Esophagus squamous epithelium (tissue), 5 donors: ENCODE results near the gene VEGFD. TPM values are rescaled to one million over a fixed set of nuclear protein-coding genes. Genes with fewer than 3 reads are reported as not detected.

Experiments used
- DNase-seq: peaks from one replicate; lab custom pipeline; 2025; lab: John Stamatoyannopoulos, UW
- H3K27ac ChIP-seq, 4 donors: fragments of 200-600 bp; sonication (generic); one replicate each; pipeline ENCODE4 v1.5.1; 2016 to 2019; ENCODE audit warnings: mild to moderate bottlenecking in 1 of 4
- H3K27me3 ChIP-seq, 4 donors: fragments of 200-600 bp; sonication (generic); 1 replicate in 3 of 4; 2 replicates in 1 of 4; pipeline versions ENCODE4 v1.5.1 to v1.6.0; 2017 to 2021; ENCODE audit warnings: antibody characterized with exemption in 1 of 4
- H3K36me3 ChIP-seq, 3 donors: fragments of 200-600 bp; sonication (generic); one replicate each; pipeline ENCODE4 v1.5.1; 2016 to 2019
- H3K4me1 ChIP-seq, 3 donors: fragments of 200-600 bp; sonication (generic); one replicate each; pipeline ENCODE4 v1.5.1; 2017 to 2019
- H3K4me3 ChIP-seq, 4 donors: fragments of 200-600 bp; sonication (generic); 1 replicate in 3 of 4; 2 replicates in 1 of 4; pipeline ENCODE4 v1.5.1; 2016 to 2019; ENCODE audit warnings: mild to moderate bottlenecking in 2 of 4, moderate library complexity in 1 of 4
- H3K9me3 ChIP-seq, 3 donors: fragments of 200-600 bp; sonication (generic); one replicate each; pipeline ENCODE4 v1.5.1; 2016 to 2019
- POLR2A ChIP-seq, 4 donors: fragments of 450-650 bp; IDR thresholded peaks; one replicate each; pipeline ENCODE4 v1.6.1; 2017; ENCODE audit warnings: antibody characterized with exemption in 4 of 4, mild to moderate bottlenecking in 4 of 4, moderate library complexity in 3 of 4
- WGBS, 2 donors: methylation state at CpG; one replicate each; pipeline ENCODE4 v1.1.5; 2018; 5-methylcytosine and 5-hydroxymethylcytosine counted together
- intact Hi-C: fragments of 100-400 bp; cut with DNase I; formaldehyde crosslinking; loops from one replicate; pipeline ENCODE4 v1.15.0; 2022
- total RNA-seq, 4 donors: library from RNA; depleted of rRNA; stranded (reverse); fragments of >200 nt; gene quantifications; one replicate each; pipeline ENCODE4 v1.1.0, GENCODE V29; 2016
- TF ChIP-seq, protein P1 (sequence below), 6 experiments: fragments of 450-650 bp in 4 of 6; fragments of 200-600 bp in 2 of 6; sonication (generic) in 2 of 6; IDR thresholded peaks; one replicate each; pipeline ENCODE4 v1.5.1; 2016 to 2019; ENCODE audit warnings: antibody characterized with exemption in 6 of 6, mild to moderate bottlenecking in 4 of 6, moderate library complexity in 4 of 6
- donor health status: DM: yes; HTN: yes; CAD: no.

Gene VEGFD
- total RNA-seq, 4 donors from 2014 or later: 0.13 to 1.1 (median 0.48) TPM

DNA sequence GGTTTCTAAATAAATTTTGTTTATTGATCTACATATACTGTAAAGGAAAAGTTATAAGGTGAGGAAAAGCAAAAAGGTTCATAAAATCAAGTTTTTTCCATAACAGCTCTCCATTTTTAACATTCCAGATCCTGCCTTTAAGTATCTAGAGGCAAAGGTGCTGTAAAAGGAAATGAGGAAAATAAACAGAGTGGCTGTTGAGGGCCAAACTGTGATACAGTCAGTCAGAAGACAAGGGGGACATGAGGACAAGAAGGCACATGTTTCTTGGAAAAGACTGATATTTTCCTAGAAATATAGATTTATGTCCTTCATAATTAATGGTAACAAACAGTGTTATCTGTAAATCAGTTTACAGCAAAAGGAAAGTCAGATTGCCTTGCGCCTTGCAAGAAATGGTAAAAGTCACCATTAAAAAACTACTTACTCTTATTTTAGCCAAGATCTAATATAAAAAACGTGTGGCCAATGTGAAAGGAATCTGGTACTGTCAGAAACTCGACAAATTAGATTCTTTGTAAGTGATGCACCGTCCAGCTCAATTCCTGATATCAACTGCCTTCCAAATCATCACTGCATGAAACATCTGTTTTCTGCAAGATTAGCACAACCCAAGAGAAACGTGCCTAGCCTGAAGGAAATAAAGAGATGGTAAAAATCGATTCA, 34.0 kb upstream of the VEGFD start:
- 54 to 65% methylated on average over 6 of the region's 6 CpGs for WGBS, 2 donors
- Histone ChIP-seq H3K9me3 (peaks cover 0 to 8% (median 0%) of the 10 kb centered on the region in 3 donors), H3K4me1 (no peaks in the 10 kb centered on the region), H3K4me3 (no peak overlapping the region), H3K27ac (no peak overlapping the region), H3K36me3 (no peaks in the 10 kb centered on the region), H3K27me3 (no peaks in the 10 kb centered on the region)
- TF ChIP-seq, protein P1, sequence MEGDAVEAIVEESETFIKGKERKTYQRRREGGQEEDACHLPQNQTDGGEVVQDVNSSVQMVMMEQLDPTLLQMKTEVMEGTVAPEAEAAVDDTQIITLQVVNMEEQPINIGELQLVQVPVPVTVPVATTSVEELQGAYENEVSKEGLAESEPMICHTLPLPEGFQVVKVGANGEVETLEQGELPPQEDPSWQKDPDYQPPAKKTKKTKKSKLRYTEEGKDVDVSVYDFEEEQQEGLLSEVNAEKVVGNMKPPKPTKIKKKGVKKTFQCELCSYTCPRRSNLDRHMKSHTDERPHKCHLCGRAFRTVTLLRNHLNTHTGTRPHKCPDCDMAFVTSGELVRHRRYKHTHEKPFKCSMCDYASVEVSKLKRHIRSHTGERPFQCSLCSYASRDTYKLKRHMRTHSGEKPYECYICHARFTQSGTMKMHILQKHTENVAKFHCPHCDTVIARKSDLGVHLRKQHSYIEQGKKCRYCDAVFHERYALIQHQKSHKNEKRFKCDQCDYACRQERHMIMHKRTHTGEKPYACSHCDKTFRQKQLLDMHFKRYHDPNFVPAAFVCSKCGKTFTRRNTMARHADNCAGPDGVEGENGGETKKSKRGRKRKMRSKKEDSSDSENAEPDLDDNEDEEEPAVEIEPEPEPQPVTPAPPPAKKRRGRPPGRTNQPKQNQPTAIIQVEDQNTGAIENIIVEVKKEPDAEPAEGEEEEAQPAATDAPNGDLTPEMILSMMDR (IDR thresholded peaks at IDR 0.05): no peak
- TF ChIP-seq POLR2A (IDR thresholded peaks at IDR 0.05): no peak
- no peak for DNase-seq
- intact Hi-C loops: no loop called here

DNA sequence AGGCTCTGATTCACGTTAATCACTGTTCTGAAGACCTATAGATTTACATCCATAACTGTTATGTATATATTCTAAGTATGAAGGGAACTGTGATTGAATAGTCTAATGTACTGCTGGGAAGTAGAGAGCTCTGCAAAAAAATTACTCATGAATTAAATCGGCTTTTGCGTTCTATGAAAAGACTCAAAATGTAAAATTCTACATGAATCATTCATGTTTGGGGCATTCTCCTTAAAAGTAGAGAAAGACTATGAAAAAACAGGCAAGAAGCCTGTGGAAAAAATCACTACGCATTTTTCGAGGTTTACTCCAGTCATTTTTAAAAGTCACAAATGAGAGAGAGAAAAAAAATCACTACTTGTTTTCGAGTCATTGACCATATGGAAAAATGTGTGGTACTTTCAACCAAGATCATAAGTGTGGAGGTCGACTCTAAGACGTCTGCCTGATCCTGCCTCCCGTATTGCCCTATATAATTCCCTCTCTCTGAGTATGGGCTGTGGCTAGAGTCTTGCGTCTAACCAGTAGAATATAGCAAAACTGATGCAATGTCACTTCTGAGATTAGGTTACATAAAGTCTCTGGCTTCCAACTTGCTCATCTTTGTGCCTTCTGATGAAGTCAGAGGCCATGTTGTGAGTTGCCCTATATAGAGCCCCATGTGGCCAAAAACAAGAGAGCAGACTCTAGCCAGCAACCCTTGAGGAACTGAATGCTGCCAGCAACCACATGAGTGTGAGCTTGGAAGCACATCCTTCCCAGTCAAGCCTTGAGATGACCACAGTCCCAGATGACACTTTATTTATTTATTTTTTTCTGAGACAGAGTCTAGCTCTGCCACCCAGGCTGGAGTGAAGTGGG, 32.1 kb upstream of the VEGFD start:
- Histone ChIP-seq H3K36me3 (no peaks in the 10 kb centered on the region), H3K4me3 (no peak overlapping the region), H3K27ac (no peak overlapping the region), H3K4me1 (no peaks in the 10 kb centered on the region), H3K27me3 (no peaks in the 10 kb centered on the region), H3K9me3 (peaks cover 0 to 8% (median 0%) of the 10 kb centered on the region in 3 donors)
- 64 to 94% methylated on average over 9 to 10 of the region's 10 CpGs for WGBS, 2 donors
- no peak for TF ChIP-seq POLR2A (IDR thresholded peaks at IDR 0.05)
- TF ChIP-seq, protein P1 (IDR thresholded peaks at IDR 0.05): no peak
- intact Hi-C loops: no loop called here
- no peak for DNase-seq

DNA sequence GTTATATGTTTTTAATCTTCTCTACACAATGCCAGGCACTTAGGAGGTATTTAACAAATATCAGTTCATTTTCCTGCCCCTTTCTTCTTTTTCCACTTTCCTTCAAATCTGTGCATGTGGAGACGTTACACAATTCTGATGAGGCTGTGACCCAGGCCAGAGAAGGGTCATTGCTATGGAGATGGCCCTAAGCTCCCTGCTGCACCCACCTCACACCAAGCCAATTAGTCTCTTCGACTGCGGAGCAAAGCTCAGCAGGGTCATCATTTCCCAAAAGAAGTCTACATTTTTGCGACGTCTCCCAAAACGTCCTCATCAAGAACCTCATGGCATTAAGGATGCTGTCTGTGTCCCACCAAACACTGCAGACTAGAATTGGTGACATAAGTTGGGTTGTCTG, 28.9 kb upstream of the VEGFD start:
- Histone ChIP-seq H3K27ac (no peak overlapping the region), H3K36me3 (no peaks in the 10 kb centered on the region), H3K4me3 (no peak overlapping the region), H3K4me1 (no peaks in the 10 kb centered on the region), H3K9me3 (peaks cover 0 to 8% (median 0%) of the 10 kb centered on the region in 3 donors), H3K27me3 (no peaks in the 10 kb centered on the region)
- TF ChIP-seq, protein P1 (IDR thresholded peaks at IDR 0.05): no peak
- TF ChIP-seq POLR2A (IDR thresholded peaks at IDR 0.05): no peak
- intact Hi-C loops: no loop called here
- 70 to 79% methylated on average over 6 of the region's 6 CpGs for WGBS, 2 donors
- DNase-seq: no peak

DNA sequence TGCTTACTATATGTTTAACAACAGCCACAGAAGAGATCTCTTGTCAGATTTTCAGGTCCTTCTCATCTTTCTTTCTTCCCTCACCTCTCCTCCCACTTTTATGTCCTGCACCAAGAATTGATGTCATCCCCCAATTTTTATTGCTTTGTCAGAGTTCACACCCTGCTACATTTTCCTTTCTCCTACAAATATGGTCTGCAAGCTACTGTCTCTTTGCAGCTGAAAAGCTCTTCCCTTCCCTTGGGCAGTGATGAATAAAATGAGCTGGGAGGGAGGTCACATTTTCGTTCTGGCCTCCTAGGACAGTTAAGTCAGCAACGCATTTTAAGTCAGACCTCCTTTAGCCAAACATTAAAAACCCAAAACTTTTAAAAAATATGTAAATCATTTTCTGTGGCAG, 26.7 kb upstream of the VEGFD start:
- Histone ChIP-seq H3K36me3 (no peaks in the 10 kb centered on the region), H3K27ac (no peak overlapping the region), H3K4me3 (no peak overlapping the region), H3K27me3 (no peaks in the 10 kb centered on the region), H3K4me1 (no peaks in the 10 kb centered on the region), H3K9me3 (no peaks in the 10 kb centered on the region)
- WGBS, 2 donors: 45 to 81% methylated on average over 2 of the region's 2 CpGs
- DNase-seq: no peak
- intact Hi-C loops: no loop called here
- TF ChIP-seq POLR2A (IDR thresholded peaks at IDR 0.05): no peak
- TF ChIP-seq, protein P1 (IDR thresholded peaks at IDR 0.05): no peak

DNA sequence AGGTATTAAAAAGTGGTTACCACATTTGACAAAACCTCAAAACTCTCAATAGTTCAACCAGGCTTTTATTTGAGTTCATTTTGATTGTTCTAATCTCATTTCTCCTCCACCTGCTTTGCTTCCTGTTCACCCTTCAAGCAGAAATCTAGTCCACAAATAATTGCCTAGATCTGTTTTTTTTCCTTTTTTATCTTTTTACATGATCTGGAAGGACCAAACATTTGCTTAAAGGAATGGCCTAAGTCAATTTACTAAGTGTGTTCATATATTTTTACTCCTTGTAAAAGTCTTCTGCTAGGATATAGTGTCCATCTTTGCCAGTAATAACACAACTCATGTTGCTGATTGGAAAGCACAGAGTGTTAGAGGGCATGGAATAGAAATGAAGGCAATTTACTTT, 26.2 kb upstream of the VEGFD start:
- no peak for DNase-seq
- H3K4me1 ChIP-seq: no peaks in the 10 kb centered on the region
- no peak overlapping the region for H3K4me3 ChIP-seq
- no peak overlapping the region for H3K27ac ChIP-seq
- H3K27me3 ChIP-seq: no peaks in the 10 kb centered on the region
- intact Hi-C loops: no loop called here
- no peaks in the 10 kb centered on the region for H3K36me3 ChIP-seq
- H3K9me3 ChIP-seq: no peaks in the 10 kb centered on the region
- no peak for TF ChIP-seq POLR2A (IDR thresholded peaks at IDR 0.05)
- TF ChIP-seq, protein P1 (IDR thresholded peaks at IDR 0.05): no peak
